Measurements from ENCODE around the gene YPEL2.
A peak's percentile ranks its signal among the peaks of the same experiment; 100 is the strongest.

Gene YPEL2

DNA sequence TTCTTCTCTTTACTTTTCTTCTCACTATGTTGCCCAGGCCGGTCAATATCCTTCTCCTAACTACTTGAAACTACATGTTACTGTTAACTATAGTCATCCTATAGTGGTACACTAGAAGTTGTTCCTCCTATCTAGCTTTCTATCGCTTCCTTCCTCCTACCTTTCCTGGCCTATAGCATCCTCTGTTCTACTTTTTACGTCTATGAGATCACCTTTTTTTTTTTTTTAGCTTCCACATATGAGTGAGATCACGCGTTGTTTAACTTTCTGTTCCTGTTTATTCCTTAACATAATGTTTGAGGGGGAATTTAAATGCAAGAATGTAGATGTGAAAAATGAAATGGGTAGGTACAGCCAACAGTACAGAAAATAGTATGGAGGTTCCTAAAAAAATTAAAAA lies 30.5 kb upstream of the YPEL2 start:
- peaks cover 17% of the 10 kb centered on the region for H3K4me1 ChIP-seq (ENCODE audit: control insufficient read depth, low read length)
- H3K4me3 ChIP-seq (ENCODE audit: low read length): no peak overlapping the region
- no peaks in the 10 kb centered on the region for H3K79me2 ChIP-seq (ENCODE audit: control insufficient read depth, low read length)
- H3K27ac ChIP-seq (ENCODE audit: low read depth, low read length): no peak overlapping the region
- peak overlapping the region; percentile 43 for H3K4me2 ChIP-seq (ENCODE audit: low read length)
- H3F3A ChIP-seq (ENCODE audit: control insufficient read depth, insufficient read depth): no peaks in the 10 kb centered on the region
- H3K27me3 ChIP-seq (ENCODE audit: control insufficient read depth, low read length): peaks cover 4% of the 10 kb centered on the region; the same call in 1 of the 2 replicates
- H4K20me1 ChIP-seq (ENCODE audit: control insufficient read depth, insufficient read depth, low read depth, low read length): no peaks in the 10 kb centered on the region
- H3K9me2 ChIP-seq (replicated peaks; ENCODE audit: control insufficient read depth, low read length): no peaks in the 10 kb centered on the region
- H3K36me3 ChIP-seq (ENCODE audit: control insufficient read depth, low read length): no peaks in the 10 kb centered on the region
- no peak for TF ChIP-seq CTCF (IDR thresholded peaks at IDR 0.05; ENCODE audit: low read depth, low read length, poor library complexity, severe bottlenecking)
- TF ChIP-seq EZH2phosphoT487 (IDR thresholded peaks at IDR 0.05; ENCODE audit: borderline replicate concordance, low read length): no peak
- H3K9me3 ChIP-seq (ENCODE audit: control insufficient read depth, insufficient read depth, low read length): no peaks in the 10 kb centered on the region

- H3F3A ChIP-seq (ENCODE audit: control insufficient read depth, insufficient read depth): no peaks in the 10 kb centered on the region
- H3K27ac ChIP-seq (ENCODE audit: low read depth, low read length): no peak overlapping the region
- H4K20me1 ChIP-seq (ENCODE audit: control insufficient read depth, insufficient read depth, low read depth, low read length): no peaks in the 10 kb centered on the region
- no peaks in the 10 kb centered on the region for H3K36me3 ChIP-seq (ENCODE audit: control insufficient read depth, low read length)
- H3K9me3 ChIP-seq (ENCODE audit: control insufficient read depth, insufficient read depth, low read length): no peaks in the 10 kb centered on the region
- H3K27me3 ChIP-seq (ENCODE audit: control insufficient read depth, low read length): no peaks in the 10 kb centered on the region
- no peak overlapping the region for H3K4me3 ChIP-seq (ENCODE audit: low read length)
- peaks cover 17% of the 10 kb centered on the region for H3K4me1 ChIP-seq (ENCODE audit: control insufficient read depth, low read length)
- H3K79me2 ChIP-seq (ENCODE audit: control insufficient read depth, low read length): no peaks in the 10 kb centered on the region
- TF ChIP-seq EZH2phosphoT487 (IDR thresholded peaks at IDR 0.05; ENCODE audit: borderline replicate concordance, low read length) (no peak), CTCF (IDR thresholded peaks at IDR 0.05; ENCODE audit: low read depth, low read length, poor library complexity, severe bottlenecking) (no peak)
- no peak overlapping the region for H3K4me2 ChIP-seq (ENCODE audit: low read length)
- no peaks in the 10 kb centered on the region for H3K9me2 ChIP-seq (replicated peaks; ENCODE audit: control insufficient read depth, low read length)
Observed at GRCh38 chr17:59304811-59305210, 26.6 kb upstream of the YPEL2 start.

GRCh38 chr17:59310263-59310920 lies 21.1 kb upstream of the YPEL2 start:
- TF ChIP-seq CTCF (IDR thresholded peaks at IDR 0.05; ENCODE audit: low read depth, low read length, poor library complexity, severe bottlenecking) (no peak), EZH2phosphoT487 (IDR thresholded peaks at IDR 0.05; ENCODE audit: borderline replicate concordance, low read length) (no peak)
- no peak overlapping the region for H3K4me2 ChIP-seq (ENCODE audit: low read length)

More at GRCh38 chr17:59310263-59310920, 21.1 kb upstream of the YPEL2 start:
- Histone ChIP-seq H4K20me1 (ENCODE audit: control insufficient read depth, insufficient read depth, low read depth, low read length) (no peaks in the 10 kb centered on the region), H3K27me3 (ENCODE audit: control insufficient read depth, low read length) (no peaks in the 10 kb centered on the region), H3K79me2 (ENCODE audit: control insufficient read depth, low read length) (no peaks in the 10 kb centered on the region), H3K36me3 (ENCODE audit: control insufficient read depth, low read length) (no peaks in the 10 kb centered on the region), H3K9me2 (replicated peaks; ENCODE audit: control insufficient read depth, low read length) (no peaks in the 10 kb centered on the region), H3K4me3 (ENCODE audit: low read length) (no peak overlapping the region), H3K27ac (ENCODE audit: low read depth, low read length) (no peak overlapping the region), H3K4me1 (ENCODE audit: control insufficient read depth, low read length) (no peaks in the 10 kb centered on the region), H3F3A (ENCODE audit: control insufficient read depth, insufficient read depth) (no peaks in the 10 kb centered on the region), H3K9me3 (ENCODE audit: control insufficient read depth, insufficient read depth, low read length) (no peaks in the 10 kb centered on the region)
